HK-2 (cell line): Measurements from ENCODE around the gene APEX2.
A peak's percentile ranks its signal among the peaks of the same experiment; 100 is the strongest.
"Not testable (repeated sequence)": the region's sequence is repeated elsewhere in the genome, so short reads cannot be mapped to it uniquely, and the experiment has no call there.

Source experiments
- DNase-seq: peaks from one replicate; pipeline ENCODE4 v3.0.0-alpha.2; 2018; ENCODE audit not compliant: unreplicated experiment

Gene APEX2

GRCh38 chrX:54999717-55000598 lies at the start of gene APEX2:
Gene APEX2 (plus strand): TSS chrX:55000363. CDS start chrX:55000423, 60 bp downstream.
- peak; percentile 87 for DNase-seq

- no peak for DNase-seq
Observed at GRCh38 chrX:54950730-54951375, 49.3 kb upstream of the APEX2 start.

GRCh38 chrX:54961750-54962149 lies 38.4 kb upstream of the APEX2 start:
- DNase-seq: no peak

- DNase-seq: no peak
Observed at GRCh38 chrX:54964766-54965497, 35.2 kb upstream of the APEX2 start.

- no peak for DNase-seq
Observed at GRCh38 chrX:54977387-54977786, 22.8 kb upstream of the APEX2 start.

GRCh38 chrX:54978448-54978847 lies 21.7 kb upstream of the APEX2 start:
- no peak for DNase-seq

- no peak for DNase-seq
Observed at GRCh38 chrX:54979432-54979831, 20.7 kb upstream of the APEX2 start.

GRCh38 chrX:54980334-54980733 lies 19.8 kb upstream of the APEX2 start:
- DNase-seq: no peak

GRCh38 chrX:54983306-54983705 lies 16.9 kb upstream of the APEX2 start:
- DNase-seq: not testable (repeated sequence)

GRCh38 chrX:54991706-54992105 lies 8.5 kb upstream of the APEX2 start:
- no peak for DNase-seq

- DNase-seq: no peak
Observed at GRCh38 chrX:54992911-54993622, 7.1 kb upstream of the APEX2 start.

- no peak for DNase-seq
Observed at GRCh38 chrX:54994099-54994498, 6.1 kb upstream of the APEX2 start, which contains the start of gene PFKFB1. Gene PFKFB1 (minus strand): TSS chrX:54994188. CDS start chrX:54994007, 181 bp downstream.

- DNase-seq: no peak
Observed at GRCh38 chrX:54994668-54995351, 5.4 kb upstream of the APEX2 start.

GRCh38 chrX:54995621-54996020 lies 4.5 kb upstream of the APEX2 start:
- DNase-seq: no peak

- no peak for DNase-seq
Observed at GRCh38 chrX:55004231-55004630, 4.1 kb downstream of the APEX2 start.

GRCh38 chrX:55005256-55005655 lies 5.1 kb downstream of the APEX2 start:
- DNase-seq: no peak

- no peak for DNase-seq
Observed at GRCh38 chrX:55006827-55007621, 6.9 kb downstream of the APEX2 start.

GRCh38 chrX:55007656-55008055 lies 7.5 kb downstream of the APEX2 start:
- no peak for DNase-seq

GRCh38 chrX:55008571-55009358 lies 8.6 kb downstream of the APEX2 start:
- no peak for DNase-seq
